ENCODE results near the gene ADD2.

ADD2 gene

DNA sequence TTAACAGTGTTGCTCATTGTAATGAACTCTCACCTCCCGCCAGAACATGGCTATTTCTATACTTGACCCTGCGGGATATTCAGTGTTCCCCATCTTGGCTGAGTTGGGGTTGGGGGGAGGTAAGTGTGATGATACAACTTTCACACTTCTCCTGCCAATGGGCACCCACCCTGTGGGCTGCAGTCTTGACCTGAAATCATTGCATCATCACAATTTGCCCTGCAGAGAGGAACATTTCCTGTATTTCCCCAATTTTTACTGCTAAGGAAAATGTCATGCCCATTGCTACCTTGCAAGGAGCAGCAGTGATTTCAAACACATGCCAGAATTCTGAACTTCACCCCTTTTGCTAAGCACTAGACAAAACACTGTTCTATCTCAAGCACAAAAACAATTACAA is 92.1 kb downstream of the ADD2 start:
- TF ChIP-seq, protein P1, sequence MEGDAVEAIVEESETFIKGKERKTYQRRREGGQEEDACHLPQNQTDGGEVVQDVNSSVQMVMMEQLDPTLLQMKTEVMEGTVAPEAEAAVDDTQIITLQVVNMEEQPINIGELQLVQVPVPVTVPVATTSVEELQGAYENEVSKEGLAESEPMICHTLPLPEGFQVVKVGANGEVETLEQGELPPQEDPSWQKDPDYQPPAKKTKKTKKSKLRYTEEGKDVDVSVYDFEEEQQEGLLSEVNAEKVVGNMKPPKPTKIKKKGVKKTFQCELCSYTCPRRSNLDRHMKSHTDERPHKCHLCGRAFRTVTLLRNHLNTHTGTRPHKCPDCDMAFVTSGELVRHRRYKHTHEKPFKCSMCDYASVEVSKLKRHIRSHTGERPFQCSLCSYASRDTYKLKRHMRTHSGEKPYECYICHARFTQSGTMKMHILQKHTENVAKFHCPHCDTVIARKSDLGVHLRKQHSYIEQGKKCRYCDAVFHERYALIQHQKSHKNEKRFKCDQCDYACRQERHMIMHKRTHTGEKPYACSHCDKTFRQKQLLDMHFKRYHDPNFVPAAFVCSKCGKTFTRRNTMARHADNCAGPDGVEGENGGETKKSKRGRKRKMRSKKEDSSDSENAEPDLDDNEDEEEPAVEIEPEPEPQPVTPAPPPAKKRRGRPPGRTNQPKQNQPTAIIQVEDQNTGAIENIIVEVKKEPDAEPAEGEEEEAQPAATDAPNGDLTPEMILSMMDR (IDR thresholded peaks at IDR 0.05; ENCODE audit: low read depth, low read length, missing control alignments): no peak
- Histone ChIP-seq H3K4me3 (ENCODE audit: low read depth, low read length) (no peak overlapping the region), H3K27ac (no peak overlapping the region), H3K36me3 (replicated peaks) (no peaks in the 10 kb centered on the region), H3K27me3 (replicated peaks) (no peaks in the 10 kb centered on the region)
- no peak for DNase-seq
- in situ Hi-C loops (cut with HindIII; ENCODE audit: low pct_ligation_motif_present, low sequenced_read_pairs): no loop called here

DNA sequence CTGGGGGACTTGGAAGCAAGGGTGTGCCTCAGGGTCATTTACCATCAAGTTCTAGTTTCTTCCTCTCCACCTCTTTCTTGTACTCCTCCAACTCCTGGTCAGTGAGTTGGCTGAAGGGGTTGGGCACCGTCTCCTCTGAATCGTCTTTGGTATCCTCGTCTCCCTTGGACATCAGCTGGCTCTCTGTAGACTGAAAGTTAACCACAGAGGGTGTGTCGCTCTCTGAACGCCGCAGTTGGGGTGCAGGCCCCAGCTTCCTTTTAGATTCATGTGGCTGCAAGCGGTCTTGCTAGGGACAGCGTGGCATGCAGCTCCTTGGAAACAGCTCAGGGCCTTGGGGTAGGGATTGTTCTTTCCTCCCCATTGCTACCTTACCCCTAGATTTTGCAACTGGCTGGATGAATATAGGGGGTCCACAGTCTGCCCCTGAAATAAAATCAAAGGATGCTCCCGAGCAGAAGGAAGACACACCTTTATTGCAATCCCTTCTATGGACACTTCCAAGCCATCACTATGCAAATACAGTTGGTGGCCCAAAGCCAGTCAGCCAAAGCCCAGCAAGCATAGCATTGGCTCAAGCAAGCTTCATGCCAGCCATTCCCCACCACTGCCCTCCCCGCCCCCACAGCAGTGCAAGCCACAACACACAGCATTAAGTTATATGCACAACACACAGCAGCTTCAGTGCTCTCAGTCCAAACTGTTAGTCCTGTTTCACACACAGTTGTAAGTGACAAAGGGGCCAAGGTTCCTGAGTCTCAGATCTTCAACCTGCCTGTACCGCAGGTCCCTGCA is 93.2 kb downstream of the ADD2 start:
- Histone ChIP-seq H3K4me3 (ENCODE audit: low read depth, low read length) (no peak overlapping the region), H3K27me3 (replicated peaks) (no peaks in the 10 kb centered on the region), H3K27ac (no peak overlapping the region), H3K36me3 (replicated peaks) (no peaks in the 10 kb centered on the region)
- no peak for DNase-seq
- TF ChIP-seq, protein P1 (IDR thresholded peaks at IDR 0.05; ENCODE audit: low read depth, low read length, missing control alignments): no peak
- in situ Hi-C loops (cut with HindIII; ENCODE audit: low pct_ligation_motif_present, low sequenced_read_pairs): no loop called here

DNA sequence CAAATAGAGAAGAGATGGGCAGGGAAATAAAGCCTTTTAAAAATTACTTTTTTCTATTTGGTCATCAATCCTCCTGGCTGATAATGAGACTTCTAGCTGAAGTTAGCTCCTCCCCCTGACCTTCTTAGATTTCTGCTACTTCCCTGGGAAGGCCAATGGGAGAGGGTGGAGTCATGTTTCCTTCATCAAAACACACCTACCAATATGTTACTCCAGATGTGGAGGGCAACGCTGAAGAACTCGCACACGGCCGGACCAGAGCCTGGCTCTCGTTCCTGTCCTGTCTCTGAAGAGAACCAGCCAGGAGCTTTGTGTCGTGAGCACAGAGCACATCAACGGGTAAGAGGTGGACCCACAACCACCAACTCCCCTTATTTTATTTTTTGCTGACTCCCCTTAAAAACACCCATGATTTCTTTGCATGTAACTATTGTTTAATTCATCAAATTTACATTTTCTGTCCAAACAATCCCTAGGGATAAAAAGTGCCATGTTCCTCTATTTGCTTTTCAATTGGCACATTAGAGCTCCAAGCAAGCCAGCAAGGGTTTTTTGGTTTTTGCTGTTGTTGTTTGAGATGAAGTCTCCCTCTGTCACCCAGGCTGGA is 94.9 kb downstream of the ADD2 start:
- Histone ChIP-seq H3K27ac (no peak overlapping the region), H3K4me3 (ENCODE audit: low read depth, low read length) (no peak overlapping the region), H3K36me3 (replicated peaks) (no peaks in the 10 kb centered on the region), H3K27me3 (replicated peaks) (no peaks in the 10 kb centered on the region)
- TF ChIP-seq, protein P1 (IDR thresholded peaks at IDR 0.05; ENCODE audit: low read depth, low read length, missing control alignments): no peak
- DNase-seq: no peak
- in situ Hi-C loops (cut with HindIII; ENCODE audit: low pct_ligation_motif_present, low sequenced_read_pairs): no loop called here

DNA sequence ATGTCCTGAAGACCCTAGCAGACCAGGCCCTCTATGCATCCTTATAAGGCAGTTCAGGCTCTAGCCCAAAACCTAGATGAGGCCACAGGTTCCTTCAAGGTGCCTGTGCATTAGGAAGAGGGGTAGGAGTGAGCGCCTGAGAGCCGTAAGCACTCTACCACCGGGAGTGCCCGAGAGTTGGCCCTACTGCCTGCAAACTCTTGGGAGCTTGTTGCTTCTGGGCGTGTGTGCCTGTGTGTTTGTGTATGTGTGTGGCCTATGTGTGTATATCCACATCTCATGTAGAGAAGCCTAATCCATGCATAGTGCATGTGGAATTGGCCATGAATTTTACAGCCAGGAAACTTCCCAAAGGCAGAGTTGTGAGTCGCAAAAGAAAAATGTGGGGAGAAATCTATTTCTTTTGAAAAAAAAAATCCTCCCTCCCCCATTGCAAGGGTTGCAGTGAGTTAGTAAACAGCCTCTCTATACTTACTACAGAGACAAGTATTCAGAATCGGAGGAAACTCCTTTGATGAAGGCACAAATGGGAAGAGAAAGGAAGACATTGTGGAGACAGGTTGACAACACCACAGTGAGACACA is 96.8 kb downstream of the ADD2 start:
- Histone ChIP-seq H3K4me3 (ENCODE audit: low read depth, low read length) (no peak overlapping the region), H3K27ac (no peak overlapping the region), H3K36me3 (replicated peaks) (no peaks in the 10 kb centered on the region), H3K27me3 (replicated peaks) (no peaks in the 10 kb centered on the region)
- TF ChIP-seq, protein P1 (IDR thresholded peaks at IDR 0.05; ENCODE audit: low read depth, low read length, missing control alignments): no peak
- DNase-seq: no peak
- in situ Hi-C loops (cut with HindIII; ENCODE audit: low pct_ligation_motif_present, low sequenced_read_pairs): no loop called here

DNA sequence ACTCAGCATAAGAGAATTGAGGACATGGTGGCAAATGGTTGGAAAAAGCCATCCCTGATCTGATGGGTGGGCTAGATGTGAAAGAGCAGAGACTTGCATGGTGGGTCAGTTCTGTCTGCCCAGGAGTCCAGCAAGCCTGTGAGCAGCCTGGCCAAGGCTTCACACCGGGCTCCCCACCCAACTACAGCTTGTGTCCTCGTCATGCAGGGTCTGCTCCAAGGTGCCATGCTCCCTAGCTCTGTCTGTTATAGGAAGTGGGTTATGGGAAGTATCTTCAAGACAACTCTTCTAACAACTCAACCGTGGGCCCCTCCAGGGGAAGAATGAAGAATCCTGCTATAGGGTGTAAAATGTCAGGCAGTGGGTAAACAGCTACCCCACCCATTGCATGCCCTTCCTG is 97.4 kb downstream of the ADD2 start:
- Histone ChIP-seq H3K36me3 (replicated peaks) (no peaks in the 10 kb centered on the region), H3K27ac (no peak overlapping the region)
- in situ Hi-C loops (cut with HindIII; ENCODE audit: low pct_ligation_motif_present, low sequenced_read_pairs): no loop called here

More for the DNA sequence above, 97.4 kb downstream of the ADD2 start:
- no peaks in the 10 kb centered on the region for H3K27me3 ChIP-seq (replicated peaks)
- TF ChIP-seq, protein P1 (IDR thresholded peaks at IDR 0.05; ENCODE audit: low read depth, low read length, missing control alignments): no peak
- DNase-seq: no peak
- no peak overlapping the region for H3K4me3 ChIP-seq (ENCODE audit: low read depth, low read length)

Measured in brain microvascular endothelial cell (primary cell).